ENCODE data around the gene NECTIN3.

Gene NECTIN3

GRCh38 chr3:111081008-111081545, 9.5 kb downstream of the NECTIN3 start:
- peak; percentile 58 for DNase-seq

GRCh38 chr3:111084911-111085310, 13.3 kb downstream of the NECTIN3 start:
- DNase-seq: no peak

- DNase-seq: no peak
Observed at GRCh38 chr3:111087924-111088469, 16.4 kb downstream of the NECTIN3 start.

- no peak for DNase-seq
Observed at GRCh38 chr3:111096487-111097209, 25.0 kb downstream of the NECTIN3 start.

- DNase-seq: peak; percentile 82
Observed at GRCh38 chr3:111103807-111104206, 32.2 kb downstream of the NECTIN3 start.

GRCh38 chr3:111106993-111107661, 35.5 kb downstream of the NECTIN3 start:
- no peak for DNase-seq

GRCh38 chr3:111107662-111108035, 36.0 kb downstream of the NECTIN3 start:
- DNase-seq: no peak

GRCh38 chr3:111112913-111113312, 41.3 kb downstream of the NECTIN3 start:
- no peak for DNase-seq

GRCh38 chr3:111128884-111129283, 57.3 kb downstream of the NECTIN3 start:
- peak; percentile 16 for DNase-seq

- no peak for DNase-seq
Observed at GRCh38 chr3:111130827-111131226, 59.2 kb downstream of the NECTIN3 start.

- DNase-seq: no peak
Observed at GRCh38 chr3:111134302-111134701, 62.7 kb downstream of the NECTIN3 start.

GRCh38 chr3:111151438-111151837, 79.8 kb downstream of the NECTIN3 start:
- DNase-seq: peak; percentile 77

- DNase-seq: peak; percentile 18
Observed at GRCh38 chr3:111152496-111152895, 80.9 kb downstream of the NECTIN3 start.

GRCh38 chr3:111156517-111156916, 84.9 kb downstream of the NECTIN3 start:
- DNase-seq: peak; percentile 2

GRCh38 chr3:111159391-111159790, 87.8 kb downstream of the NECTIN3 start:
- peak; percentile 27 for DNase-seq

- no peak for DNase-seq
Observed at GRCh38 chr3:111164621-111165020, 93.0 kb downstream of the NECTIN3 start.

- DNase-seq: no peak
Observed at GRCh38 chr3:111165411-111165810, 93.8 kb downstream of the NECTIN3 start.

GRCh38 chr3:111173328-111173900, 101.8 kb downstream of the NECTIN3 start:
- peak; percentile 30 for DNase-seq

GRCh38 chr3:111173906-111174305, 102.3 kb downstream of the NECTIN3 start:
- DNase-seq: no peak

- DNase-seq: no peak
Observed at GRCh38 chr3:111190518-111190917, 118.9 kb downstream of the NECTIN3 start.

- no peak for DNase-seq
Observed at GRCh38 chr3:111193472-111193871, 121.9 kb downstream of the NECTIN3 start.

GRCh38 chr3:111194048-111194447, 122.4 kb downstream of the NECTIN3 start:
- no peak for DNase-seq

GRCh38 chr3:111197485-111197884, 125.9 kb downstream of the NECTIN3 start:
- DNase-seq: no peak
